HFFc6 (cell line): ENCODE data around the gene LDLRAD4. TPM values are rescaled to one million over a fixed set of nuclear protein-coding genes. Genes with fewer than 3 reads are reported as not detected.
"Not testable (repeated sequence)": the region's sequence is repeated elsewhere in the genome, so short reads cannot be mapped to it uniquely, and the experiment has no call there.

ENCODE experiments used
- DNase-seq: peaks from one replicate; pipeline ENCODE4 v3.0.0-alpha.2; 2018
- H3K27ac Mint-ChIP-seq: 2 replicates; pipeline ENCODE4 v1.8.0; 2020; ENCODE audit warnings: mild to moderate bottlenecking, mixed read lengths
- H3K27me3 Mint-ChIP-seq: 2 replicates; pipeline ENCODE4 v1.8.0; 2021; ENCODE audit warnings: mild to moderate bottlenecking, moderate library complexity, mixed read lengths; ENCODE audit not compliant: insufficient read depth
- H3K36me3 Mint-ChIP-seq: 2 replicates; pipeline ENCODE4 v1.8.0; 2021; ENCODE audit warnings: low read depth, mixed read lengths
- H3K4me1 Mint-ChIP-seq: 2 replicates; pipeline ENCODE4 v1.8.0; 2020; ENCODE audit warnings: low read depth, mixed read lengths
- H3K4me3 Mint-ChIP-seq: 2 replicates; pipeline ENCODE4 v1.8.0; 2020; ENCODE audit warnings: mild to moderate bottlenecking, moderate library complexity, mixed read lengths
- H3K9me3 Mint-ChIP-seq: 2 replicates; pipeline ENCODE4 v1.8.0; 2020; ENCODE audit warnings: mild to moderate bottlenecking, mixed read lengths
- CTCF ChIP-seq: fragments of 200-600 bp; sonication (generic); IDR thresholded peaks from 2 replicates; pipeline ENCODE4 v1.5.0; 2021; ENCODE audit warnings: antibody characterized with exemption, mild to moderate bottlenecking
- total RNA-seq, 6 experiments: library from RNA; stranded (reverse); fragmentation: NEBNext Ultra II Directional; extraction: Animal tissue kit (Norgen Biotek cat#: 25700); gene quantifications; 2 replicates in 1 of 6; 3 replicates in 5 of 6; pipeline ENCODE4 v1.2.3, GENCODE V29; 2021

The LDLRAD4 gene
- total RNA-seq, 6 experiments from 2014 or later, result not detected

- Mint-ChIP-seq H3K4me1 (no peaks in the 10 kb centered on the region), H3K36me3 (no peaks in the 10 kb centered on the region), H3K27ac (no peak overlapping the region), H3K27me3 (peaks cover 23% of the 10 kb centered on the region), H3K4me3 (no peak overlapping the region), H3K9me3 (peaks cover 10% of the 10 kb centered on the region; the same call in 1 of the 2 replicates)
- TF ChIP-seq CTCF, result no peak
- DNase-seq, result no peak
Measured at GRCh38 chr18:13260935-13261640, 42.5 kb downstream of the LDLRAD4 start.

GRCh38 chr18:13261661-13262357 lies 43.2 kb downstream of the LDLRAD4 start:
- H3K4me1 Mint-ChIP-seq, result no peaks in the 10 kb centered on the region
- TF ChIP-seq CTCF, result no peak
- no peak overlapping the region for H3K27ac Mint-ChIP-seq

GRCh38 chr18:13262358-13262680 lies 43.8 kb downstream of the LDLRAD4 start:
- peaks cover 19% of the 10 kb centered on the region for H3K27me3 Mint-ChIP-seq

More at GRCh38 chr18:13261661-13262357, 43.2 kb downstream of the LDLRAD4 start:
- H3K27me3 Mint-ChIP-seq, result peaks cover 19% of the 10 kb centered on the region
- no peaks in the 10 kb centered on the region for H3K36me3 Mint-ChIP-seq
- H3K4me3 Mint-ChIP-seq, result no peak overlapping the region
- H3K9me3 Mint-ChIP-seq, result peaks cover 10% of the 10 kb centered on the region; the same call in 1 of the 2 replicates
- DNase-seq, result no peak

DNA sequence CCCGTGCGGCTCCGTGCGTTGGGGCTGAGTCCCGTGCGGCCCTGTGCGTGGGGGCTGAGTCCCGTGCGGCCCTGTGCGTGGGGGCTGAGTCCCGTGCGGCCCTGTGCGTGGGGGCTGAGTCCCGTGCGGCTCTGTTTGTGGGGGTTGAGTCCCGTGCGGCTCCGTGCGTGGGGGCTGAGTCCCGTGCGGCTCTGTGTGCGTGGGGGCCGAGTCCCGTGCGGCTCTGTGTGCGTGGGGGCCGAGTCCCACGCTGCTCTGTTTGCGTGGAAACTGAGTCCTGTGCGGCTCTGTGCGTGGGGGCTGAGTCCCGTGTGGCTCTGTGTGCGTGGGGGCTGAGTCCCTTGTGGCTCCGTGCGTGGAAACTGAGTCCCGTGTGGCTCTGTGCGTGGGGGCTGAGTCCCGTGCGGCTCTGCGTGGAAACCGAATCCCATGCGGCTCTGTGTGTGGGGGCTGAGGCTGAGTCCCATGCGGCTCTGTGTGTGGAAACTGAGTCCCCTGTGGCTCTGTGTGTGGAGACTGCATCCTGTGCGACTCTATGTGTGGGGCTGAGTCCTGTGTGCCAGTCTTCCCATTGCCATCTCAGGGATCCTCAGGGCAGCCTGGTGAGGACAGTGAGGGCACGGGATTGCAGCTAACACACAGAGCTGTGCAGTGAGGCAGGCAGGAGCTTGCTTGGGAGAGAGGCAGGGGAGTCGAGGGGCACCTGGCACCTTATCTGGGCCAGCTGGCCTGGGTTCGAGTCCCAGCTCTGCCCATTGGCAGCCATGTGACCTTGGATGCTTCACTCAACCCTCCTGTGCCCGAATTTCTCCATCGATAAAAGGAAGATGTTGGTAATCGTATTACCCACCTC lies 44.5 kb downstream of the LDLRAD4 start:
- Mint-ChIP-seq H3K4me3 (no peak overlapping the region), H3K9me3 (peaks cover 10% of the 10 kb centered on the region; the same call in 1 of the 2 replicates), H3K4me1 (no peaks in the 10 kb centered on the region), H3K36me3 (no peaks in the 10 kb centered on the region), H3K27ac (no peak overlapping the region), H3K27me3 (peaks cover 22% of the 10 kb centered on the region)
- TF ChIP-seq CTCF, result no peak
- no peak for DNase-seq

More at GRCh38 chr18:13262358-13262680, 43.8 kb downstream of the LDLRAD4 start:
- H3K27ac Mint-ChIP-seq, H3K4me1 Mint-ChIP-seq, H3K36me3 Mint-ChIP-seq, H3K4me3 Mint-ChIP-seq, DNase-seq: not testable (repeated sequence)
- peaks cover 10% of the 10 kb centered on the region; the same call in 1 of the 2 replicates for H3K9me3 Mint-ChIP-seq

GRCh38 chr18:13264091-13265007 lies 45.8 kb downstream of the LDLRAD4 start:
- TF ChIP-seq CTCF, result no peak
- Mint-ChIP-seq H3K9me3 (peaks cover 10% of the 10 kb centered on the region; the same call in 1 of the 2 replicates), H3K4me1 (no peaks in the 10 kb centered on the region), H3K27ac (no peak overlapping the region), H3K4me3 (no peak overlapping the region), H3K27me3 (peaks cover 27% of the 10 kb centered on the region), H3K36me3 (no peaks in the 10 kb centered on the region)
- DNase-seq, result no peak
